Measurements from ENCODE around the gene ASB15. TPM values are rescaled to one million over a fixed set of nuclear protein-coding genes. Genes with fewer than 3 reads are reported as not detected.

ASB15 gene
- not detected in 2 replicates for total RNA-seq

DNA sequence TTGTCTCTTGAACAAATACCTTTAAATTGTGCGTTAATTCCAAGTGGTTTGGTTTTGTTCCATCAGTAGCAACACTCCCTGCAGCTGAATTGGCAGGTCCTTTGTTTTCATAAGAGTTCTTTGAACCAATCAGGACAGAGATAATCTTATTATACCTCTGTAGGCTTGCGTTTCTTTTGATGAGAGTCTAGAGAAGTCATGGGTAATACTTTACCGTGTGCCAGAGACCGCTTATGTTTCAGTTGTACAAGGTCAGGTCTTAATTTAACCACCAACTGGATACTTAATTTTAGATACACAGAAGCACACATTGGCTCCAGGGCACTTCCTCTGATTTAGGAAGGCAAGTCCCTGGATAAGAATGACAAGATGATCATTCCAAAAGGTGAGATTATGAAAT lies at the start of gene ASB15:
Gene ASB15, plus strand, starts transcription at position 292 of the 400 bp plus-strand sequence. CDS start 12,682 bp downstream, outside the sequence.

DNA sequence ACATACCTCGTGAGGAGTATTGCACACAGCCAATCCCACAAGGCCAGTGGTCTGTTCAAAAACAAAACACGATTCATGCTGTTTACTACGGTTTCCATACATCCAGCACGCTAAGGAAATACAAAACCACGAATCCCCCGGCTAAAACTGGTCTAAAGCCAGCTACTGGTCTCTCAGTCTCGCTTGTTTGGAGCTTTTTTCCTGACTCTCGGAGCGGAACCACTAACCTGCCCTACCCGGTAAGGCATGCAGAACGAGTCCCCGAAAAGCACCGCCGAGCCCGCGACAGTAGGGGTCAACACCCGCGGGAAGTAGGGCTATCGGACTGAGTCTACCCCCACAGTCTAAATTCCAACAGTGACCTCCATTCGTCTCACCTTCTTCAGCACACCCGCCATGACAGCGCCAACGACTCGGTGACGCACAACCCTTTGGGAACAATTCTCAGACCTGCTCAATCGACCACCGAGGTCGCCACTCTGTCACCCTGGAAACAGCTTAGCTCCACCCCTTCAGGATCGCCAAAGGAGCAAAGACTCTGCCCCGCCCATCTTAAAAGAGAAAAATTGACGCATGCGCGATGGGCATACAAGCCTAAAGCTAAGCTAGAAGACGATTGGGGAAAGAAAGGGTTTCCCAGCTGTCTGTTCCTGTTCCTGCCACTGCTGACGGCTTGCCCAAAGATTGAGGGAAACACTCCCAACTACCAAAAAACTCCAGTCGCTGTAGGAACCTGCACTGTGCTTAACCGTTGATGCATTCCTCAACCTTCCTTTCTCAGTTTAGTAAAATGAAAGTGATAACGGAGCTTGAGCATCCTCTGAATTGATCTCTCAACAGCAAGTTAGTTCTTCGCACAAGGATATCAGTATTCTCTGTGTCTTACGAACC lies 44.0 kb upstream of the ASB15 start, which contains the start of gene NDUFA5:
Gene NDUFA5, minus strand, starts transcription at position 421 of the 891 bp plus-strand sequence. Its CDS starts 23 bp downstream, at position 398.

DNA sequence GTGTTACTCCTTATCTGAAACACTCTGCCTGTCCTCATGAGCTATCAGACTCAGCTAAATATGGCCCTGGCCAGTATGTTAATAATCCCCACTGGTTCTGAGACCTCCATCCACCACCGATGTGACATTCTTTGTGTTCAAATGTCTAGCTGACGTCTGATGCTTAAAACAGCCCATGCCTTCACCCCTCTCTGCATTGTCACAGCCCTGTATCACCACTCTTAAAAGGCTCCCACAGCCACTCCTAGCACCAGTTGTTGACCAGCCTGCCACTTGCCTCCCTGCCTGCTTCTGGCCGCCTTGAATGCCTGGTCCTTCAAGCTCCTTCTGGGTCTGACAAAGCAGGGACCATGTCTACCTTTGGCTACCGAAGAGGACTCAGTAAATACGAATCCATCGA lies 54.0 kb downstream of the ASB15 start, which contains the start of gene LMOD2:
Gene LMOD2, plus strand, starts transcription at position 253 of the 400 bp plus-strand sequence. Its CDS starts 98 bp downstream, at position 351.

Other genes starting within 250 kb of the ASB15 start
- not detected in 2 replicates for gene IQUB, start 67.2 kb upstream of the ASB15 start, total RNA-seq
- 21.0 and 31.3 TPM in 2 replicates for gene NDUFA5, start 44.0 kb upstream of the ASB15 start, total RNA-seq
- not detected in 2 replicates for gene LMOD2, start 54.0 kb downstream of the ASB15 start, total RNA-seq
- 8.0 and 10.8 TPM in 2 replicates for gene WASL, start 147.2 kb downstream of the ASB15 start, total RNA-seq
- gene HYAL4, start 243.3 kb downstream of the ASB15 start, total RNA-seq, result not detected in 2 replicates

Measured in bronchus fibroblast of lung (primary cell).